Prostate gland (tissue), 2 donors: Measurements from ENCODE around the gene C10orf67. TPM values are rescaled to one million over a fixed set of nuclear protein-coding genes. Genes with fewer than 3 reads are reported as not detected.

Experiments
- DNase-seq: peaks from one replicate; pipeline ENCODE4 v3.0.0-alpha.2; 2019; ENCODE audit warnings: low spot score
- H3K27ac ChIP-seq, 2 donors: fragments of 200-600 bp; sonication (generic); 2 replicates each; pipeline ENCODE4 v1.5.1; 2017 to 2019
- H3K27me3 ChIP-seq: fragments of 200-600 bp; sonication (generic); replicated peaks from 2 replicates; pipeline ENCODE4 v1.5.1; 2019; ENCODE audit not compliant: insufficient read depth
- H3K36me3 ChIP-seq, 2 donors: fragments of 200-600 bp; sonication (generic); 1 replicate in 1 of 2; 2 replicates in 1 of 2; pipeline versions ENCODE4 v1.5.1 to v1.8.1; 2017 to 2019
- H3K4me1 ChIP-seq: fragments of 200-600 bp; sonication (generic); replicated peaks from 2 replicates; pipeline ENCODE4 v1.5.1; 2019
- H3K4me3 ChIP-seq, 2 donors: fragments of 200-600 bp; sonication (generic); 2 replicates each; pipeline ENCODE4 v1.5.1; 2017 to 2019
- H3K9me3 ChIP-seq: fragments of 200-600 bp; sonication (generic); 2 replicates; pipeline ENCODE4 v1.5.1; 2017
- CTCF ChIP-seq, 4 experiments: fragments of 200-600 bp in 2 of 4; fragments of 450-650 bp in 2 of 4; sonication (generic) in 2 of 4; IDR thresholded peaks; 1 replicate in 3 of 4; 2 replicates in 1 of 4; pipeline ENCODE4 v1.5.1; 2016 to 2019; ENCODE audit warnings: antibody characterized with exemption in 4 of 4, mild to moderate bottlenecking in 2 of 4, moderate library complexity in 2 of 4
- POLR2A ChIP-seq: fragments of 450-650 bp; IDR thresholded peaks from one replicate; pipeline ENCODE4 v1.6.1; 2016; ENCODE audit warnings: antibody characterized with exemption, mild to moderate bottlenecking
- POLR2AphosphoS5 ChIP-seq: sonication (generic); formaldehyde crosslinking; IDR thresholded peaks from one replicate; pipeline ENCODE4 v1.6.1; 2017; ENCODE audit warnings: antibody characterized with exemption
- WGBS: methylation state at CpG from one replicate; pipeline ENCODE4 v1.1.5; 2018; 5-methylcytosine and 5-hydroxymethylcytosine counted together
- intact Hi-C: fragments of 100-400 bp; cut with DNase I; formaldehyde crosslinking; loops from one replicate; pipeline ENCODE4 v1.14.2; 2022
- microRNA counts, 2 donors: library from miRNA; unstranded; fragments of <30 nt; microRNA quantifications; one replicate each; lab custom pipeline; 2016 to 2017
- microRNA-seq: library from miRNA; unstranded; fragments of <30 nt; microRNA quantifications from one replicate; pipeline ENCODE4, GENCODE V29; 2016
- small RNA-seq, 2 donors: library from RNA; depleted of rRNA; stranded (forward); fragments of <200 nt; gene quantifications; one replicate each; pipeline ENCODE3, GENCODE V24; 2016
- total RNA-seq, 2 donors: library from RNA; depleted of rRNA; stranded (reverse); fragments of >200 nt; gene quantifications; one replicate each; pipeline ENCODE4 v1.1.0, GENCODE V29; 2016

Gene C10orf67
- total RNA-seq, 2 donors from 2014 or later = 1.0 TPM; not detected in 1

- WGBS = 72% methylated on average over 10 of the region's 10 CpGs
- Histone ChIP-seq H3K36me3 (no peaks in the 10 kb centered on the region), H3K4me3 (no peak overlapping the region), H3K4me1 (no peaks in the 10 kb centered on the region), H3K9me3 (no peaks in the 10 kb centered on the region), H3K27ac (no peak overlapping the region), H3K27me3 (no peaks in the 10 kb centered on the region)
- intact Hi-C loops = no loop called here
- TF ChIP-seq POLR2A = no peak
- no peak for TF ChIP-seq CTCF (IDR thresholded peaks at IDR 0.05)
- no peak for TF ChIP-seq POLR2AphosphoS5
- DNase-seq = no peak
Measured at GRCh38 chr10:23156447-23157150, 188.0 kb downstream of the C10orf67 start.

- intact Hi-C loops = no loop called here
- Histone ChIP-seq H3K4me1 (no peaks in the 10 kb centered on the region), H3K4me3 (no peak overlapping the region), H3K27me3 (no peaks in the 10 kb centered on the region), H3K27ac (no peak overlapping the region), H3K36me3 (no peaks in the 10 kb centered on the region), H3K9me3 (no peaks in the 10 kb centered on the region)
- 82% methylated on average over 7 of the region's 7 CpGs for WGBS
- DNase-seq = no peak
- TF ChIP-seq CTCF (IDR thresholded peaks at IDR 0.05) (no peak), POLR2A (no peak), POLR2AphosphoS5 (no peak)
Measured at GRCh38 chr10:23155169-23155568, 189.4 kb downstream of the C10orf67 start.

MicroRNA genes within 50 kb of the gene (microRNA counts, 767-probe panel; counts per million panel counts)
- 0 to 431 counts per million in 2 donors for microRNA hsa-miR-1254 (lab: Ali Mortazavi, UCI)

Small RNAs within 50 kb of the gene (microRNA-seq; reads per million reads assigned to microRNA genes)
- not detected for gene MIR1254-2

Small RNAs within 50 kb of the gene (small RNA-seq; reads per million reads assigned to genes)
- gene MIR1254-2 = 0 reads per million in 2 donors
- gene RF00561 = 0 reads per million in 2 donors

Other genes with a start within 250 kb of the C10orf67 start
- gene MSRB2, start 249.2 kb downstream of the C10orf67 start, total RNA-seq = 10 to 100 TPM; 21.2 to 24.5 TPM
- gene PTF1A, start 152.5 kb downstream of the C10orf67 start, total RNA-seq = 1 to 10 TPM in 1 of 2 donors, not detected in 1; 1.9 TPM
- gene OTUD1, start 94.3 kb upstream of the C10orf67 start, total RNA-seq = 10 to 100 TPM; 11.9 to 13.8 TPM